HG02981 (cell line): Measurements from ENCODE around the gene SLC9A3.
"Not testable (repeated sequence)": the region's sequence is repeated elsewhere in the genome, so short reads cannot be mapped to it uniquely, and the experiment has no call there.

Experiments
- ATAC-seq: cut with Tn5 transposase; IDR thresholded peaks from one replicate; pipeline ENCODE4 v1.9.1; 2021; ENCODE audit warnings: mild to moderate bottlenecking, moderate library complexity; ENCODE audit not compliant: unreplicated experiment

Gene SLC9A3

GRCh38 chr5:477871-478270 is 46.4 kb downstream of the SLC9A3 start:
- ATAC-seq = no peak

- no peak for ATAC-seq
Measured at GRCh38 chr5:477247-477646, 47.0 kb downstream of the SLC9A3 start.

- ATAC-seq = no peak
Measured at GRCh38 chr5:476814-477175, 47.5 kb downstream of the SLC9A3 start.

- no peak for ATAC-seq
Measured at GRCh38 chr5:476102-476813, 48.0 kb downstream of the SLC9A3 start.

- no peak for ATAC-seq
Measured at GRCh38 chr5:475704-476101, 48.5 kb downstream of the SLC9A3 start.

DNA sequence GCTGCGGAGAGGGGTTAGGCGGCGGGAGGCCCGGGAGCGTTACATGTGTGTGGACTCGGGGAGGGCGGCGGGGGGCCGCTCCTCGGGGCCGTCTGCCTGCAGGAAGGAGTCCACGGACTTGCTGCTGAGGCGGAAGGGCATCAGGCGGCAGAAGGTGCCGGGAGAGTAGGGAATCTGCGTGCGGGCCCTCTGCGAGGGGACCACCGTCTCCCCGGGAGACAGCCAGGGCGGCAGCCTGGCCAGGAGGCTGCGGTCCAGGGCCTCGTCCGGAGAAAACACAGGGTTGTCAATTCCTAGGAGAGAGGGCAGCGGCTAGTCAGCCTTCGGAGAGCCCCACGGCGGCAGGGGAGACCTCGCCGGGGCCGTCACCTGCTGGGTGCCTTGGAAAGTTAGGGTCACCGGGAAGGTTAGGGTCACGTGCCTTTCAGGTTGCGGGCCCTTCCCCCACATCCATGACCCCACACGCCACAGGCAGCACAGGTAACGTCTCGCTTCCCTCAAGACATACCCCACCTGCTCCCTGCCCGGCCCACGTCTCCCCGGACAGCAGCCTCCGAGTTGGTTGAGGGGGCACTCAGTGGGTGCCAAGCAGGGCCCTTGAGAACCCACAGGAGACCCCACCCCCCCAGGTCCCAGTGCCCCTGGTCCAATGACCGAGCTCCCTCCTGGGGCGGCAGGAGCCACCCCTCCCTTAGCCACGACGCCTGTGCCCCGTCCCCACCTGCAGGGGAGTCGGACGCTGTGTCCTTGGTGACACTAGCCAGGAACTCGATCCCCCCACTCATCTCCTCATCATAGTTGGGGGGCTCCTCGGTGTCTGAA is 49.2 kb downstream of the SLC9A3 start:
- no peak for ATAC-seq

DNA sequence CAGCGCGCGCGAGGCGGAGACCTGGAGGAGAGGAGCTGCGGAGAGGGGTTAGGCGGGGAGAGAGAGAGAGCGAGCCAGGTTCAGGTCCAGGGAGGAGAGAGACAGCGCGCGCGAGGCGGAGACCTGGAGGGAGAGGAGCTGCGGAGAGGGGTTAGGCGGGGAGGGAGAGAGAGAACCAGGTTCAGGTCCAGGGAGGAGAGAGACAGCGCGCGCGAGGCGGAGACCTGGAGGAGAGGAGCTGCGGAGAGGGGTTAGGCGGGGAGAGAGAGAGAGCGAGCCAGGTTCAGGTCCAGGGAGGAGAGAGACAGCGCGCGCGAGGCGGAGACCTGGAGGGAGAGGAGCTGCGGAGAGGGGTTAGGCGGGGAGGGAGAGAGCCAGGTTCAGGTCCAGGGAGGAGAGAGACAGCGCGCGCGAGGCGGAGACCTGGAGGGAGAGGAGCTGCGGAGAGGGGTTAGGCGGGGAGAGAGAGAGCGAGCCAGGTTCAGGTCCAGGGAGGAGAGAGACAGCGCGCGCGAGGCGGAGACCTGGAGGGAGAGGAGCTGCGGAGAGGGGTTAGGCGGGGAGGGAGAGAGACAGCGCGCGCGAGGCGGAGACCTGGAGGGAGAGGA is 49.9 kb downstream of the SLC9A3 start:
- not testable (repeated sequence) for ATAC-seq

- ATAC-seq = peak; percentile 22
Measured at GRCh38 chr5:473551-474192, 50.6 kb downstream of the SLC9A3 start.

GRCh38 chr5:472656-473550 is 51.3 kb downstream of the SLC9A3 start:
- peak; percentile 65 for ATAC-seq

- peak; percentile 16 for ATAC-seq
Measured at GRCh38 chr5:472076-472655, 52.1 kb downstream of the SLC9A3 start.

- no peak for ATAC-seq
Measured at GRCh38 chr5:471750-472058, 52.5 kb downstream of the SLC9A3 start.

GRCh38 chr5:470961-471749 is 53.1 kb downstream of the SLC9A3 start:
- no peak for ATAC-seq

DNA sequence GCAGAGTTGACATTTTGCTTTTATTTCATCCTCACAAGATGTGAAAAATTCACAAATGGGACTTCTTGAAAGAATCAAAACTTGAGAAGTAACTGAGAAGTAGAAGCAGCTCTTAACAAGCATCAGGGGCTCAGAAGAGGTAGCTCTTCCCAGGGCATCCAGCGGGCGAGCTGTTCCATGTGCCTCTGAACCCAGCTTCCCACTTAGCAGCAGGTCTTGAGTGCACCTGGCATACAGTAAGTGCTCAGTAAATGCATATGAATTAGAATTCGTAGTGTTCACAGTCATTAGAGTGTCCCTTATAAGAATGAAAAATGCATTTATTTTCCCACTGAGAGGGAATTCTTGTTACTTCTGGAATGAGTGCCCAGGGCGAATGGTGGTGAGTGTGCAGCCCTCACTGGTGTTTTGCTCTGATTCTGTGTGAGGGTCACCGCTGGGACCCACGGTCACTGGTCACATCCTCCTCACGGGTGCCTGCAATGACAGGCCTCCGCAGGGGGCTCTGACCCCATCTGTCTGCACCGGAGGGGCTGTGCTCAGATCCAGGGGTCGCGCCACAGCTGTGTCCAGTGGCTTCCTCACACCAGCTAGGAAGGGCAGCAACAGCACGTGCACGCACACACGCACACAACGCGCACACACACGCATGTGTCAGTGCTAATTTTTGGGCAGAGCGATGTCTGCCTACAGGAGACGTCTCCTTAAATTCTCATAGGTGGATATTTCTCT is 54.3 kb downstream of the SLC9A3 start:
- no peak for ATAC-seq

DNA sequence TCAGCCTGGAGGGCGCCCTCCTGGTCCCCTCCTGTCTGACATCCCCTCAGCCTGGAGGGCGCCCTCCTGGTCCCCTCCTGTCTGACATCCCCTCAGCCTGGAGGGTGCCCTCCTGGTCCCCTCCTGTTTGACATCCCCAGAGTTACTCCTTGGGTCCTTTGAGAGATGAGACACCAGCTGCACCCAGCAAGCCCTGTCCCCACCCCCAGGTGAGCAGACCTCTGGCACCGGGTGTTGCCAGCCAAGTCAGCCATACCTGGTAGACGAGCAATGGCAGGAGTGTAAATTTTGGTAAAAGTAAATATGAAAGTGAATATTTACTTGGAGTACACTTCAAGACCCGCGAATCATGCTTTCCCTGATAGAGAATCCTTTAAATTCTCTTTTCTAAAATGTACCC is 55.8 kb downstream of the SLC9A3 start:
- ATAC-seq = no peak

- no peak for ATAC-seq
Measured at GRCh38 chr5:466661-467310, 57.5 kb downstream of the SLC9A3 start.

- ATAC-seq = no peak
Measured at GRCh38 chr5:465591-466403, 58.5 kb downstream of the SLC9A3 start.

- ATAC-seq = no peak
Measured at GRCh38 chr5:464843-465590, 59.2 kb downstream of the SLC9A3 start.
